Gastroesophageal sphincter (tissue), 4 donors: ENCODE results near the gene ZFP36. TPM values are rescaled to one million over a fixed set of nuclear protein-coding genes. Genes with fewer than 3 reads are reported as not detected.

Experiments
- ATAC-seq: fragments of 150-250 bp; one replicate; pipeline ENCODE4 v1.9.1; 2016; ENCODE audit warnings: mild to moderate bottlenecking, moderate library complexity
- H3K27ac ChIP-seq, 4 donors: fragments of 200-600 bp; sonication (generic) in 3 of 4; 1 replicate in 3 of 4; 2 replicates in 1 of 4; pipeline ENCODE4 v1.5.1; 2016 to 2019
- H3K27me3 ChIP-seq: fragments of 200-600 bp; sonication (generic); one replicate; pipeline ENCODE4 v1.5.1; 2019
- H3K36me3 ChIP-seq, 2 donors: fragments of 200-600 bp; sonication (generic); one replicate each; pipeline ENCODE4 v1.5.1; 2019; ENCODE audit warnings: control low read depth in 1 of 2
- H3K4me1 ChIP-seq, 3 donors: fragments of 200-600 bp; sonication (generic); 1 replicate in 2 of 3; 2 replicates in 1 of 3; pipeline ENCODE4 v1.5.1; 2016 to 2019; ENCODE audit warnings: control low read depth in 2 of 3
- H3K4me3 ChIP-seq, 2 donors: fragments of 200-600 bp; sonication (generic); one replicate each; pipeline ENCODE4 v1.5.1; 2019; ENCODE audit warnings: mild to moderate bottlenecking in 1 of 2, moderate library complexity in 1 of 2
- H3K9me3 ChIP-seq, 3 donors: fragments of 200-600 bp; sonication (generic); one replicate each; pipeline ENCODE4 v1.5.1; 2017 to 2019; ENCODE audit warnings: control low read depth in 2 of 3
- CTCF ChIP-seq, 4 experiments: fragments of 200-600 bp in 2 of 4; fragments of 450-650 bp in 2 of 4; sonication (generic) in 1 of 4; IDR thresholded peaks; one replicate each; pipeline ENCODE4 v1.5.1; 2017 to 2019; ENCODE audit warnings: antibody characterized with exemption in 4 of 4, mild to moderate bottlenecking in 2 of 4, moderate library complexity in 2 of 4
- EP300 ChIP-seq: sonication (generic); formaldehyde crosslinking; IDR thresholded peaks from one replicate; pipeline ENCODE4 v1.6.1; 2017; ENCODE audit warnings: antibody characterized with exemption, mild to moderate bottlenecking
- POLR2A ChIP-seq, 2 donors: fragments of 450-650 bp; IDR thresholded peaks; one replicate each; pipeline ENCODE4 v1.6.1; 2017; ENCODE audit warnings: antibody characterized with exemption in 2 of 2, mild to moderate bottlenecking in 2 of 2, moderate library complexity in 1 of 2
- POLR2AphosphoS5 ChIP-seq: sonication (generic); formaldehyde crosslinking; IDR thresholded peaks from one replicate; pipeline ENCODE4 v1.6.1; 2017; ENCODE audit warnings: antibody characterized with exemption
- WGBS, 2 donors: methylation state at CpG; one replicate each; pipeline ENCODE4 v1.1.5; 2018; ENCODE audit warnings: low coverage in 1 of 2; 5-methylcytosine and 5-hydroxymethylcytosine counted together
- total RNA-seq, 4 donors: library from RNA; depleted of rRNA; stranded (reverse); fragments of >200 nt; gene quantifications; one replicate each; pipeline ENCODE4 v1.1.0, GENCODE V29; 2016

ZFP36 gene
- total RNA-seq, 4 donors from 2014 or later: 78.6 to 276 (median 158) TPM

DNA sequence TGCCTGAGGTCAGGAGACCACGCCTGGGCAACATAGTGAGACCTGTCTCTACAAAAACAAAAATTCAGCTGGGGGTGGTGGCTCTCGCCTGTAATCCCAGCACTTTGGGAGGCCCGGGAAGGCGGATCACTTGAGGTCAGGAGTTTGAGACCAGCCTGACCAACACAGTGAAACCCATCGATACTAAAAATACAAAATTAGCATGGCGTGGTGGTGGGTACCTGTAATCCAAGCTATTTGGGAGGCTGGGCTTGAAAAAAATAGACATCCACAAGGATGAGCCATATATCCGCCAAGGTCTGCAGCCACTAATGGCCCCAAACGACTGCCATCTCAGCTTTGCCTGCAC, 26.0 kb downstream of the ZFP36 start:
- WGBS, 2 donors: 75 to 89% methylated on average over 2 to 7 of the region's 8 CpGs
- Histone ChIP-seq H3K27ac (no peak overlapping the region), H3K9me3 (no peaks in the 10 kb centered on the region), H3K36me3 (peaks cover 0 to 41% of the 10 kb centered on the region in 2 donors), H3K4me3 (no peak overlapping the region), H3K4me1 (peaks cover 7 to 63% (median 37%) of the 10 kb centered on the region in 3 donors), H3K27me3 (no peaks in the 10 kb centered on the region)
- TF ChIP-seq CTCF (IDR thresholded peaks at IDR 0.05) (no peak), POLR2A (IDR thresholded peaks at IDR 0.05) (no peak), POLR2AphosphoS5 (no peak), EP300 (no peak)
- no peak for ATAC-seq

- WGBS, 2 donors: 73% methylated on average over 3 of the region's 8 CpGs; no CpG with 5 or more reads in 1 of the 2 donors
- no peaks in the 10 kb centered on the region for H3K27me3 ChIP-seq
- H3K36me3 ChIP-seq: peaks cover 0 to 41% of the 10 kb centered on the region in 2 donors
- no peaks in the 10 kb centered on the region for H3K9me3 ChIP-seq
- ATAC-seq: no peak
- H3K4me3 ChIP-seq: no peak overlapping the region
- H3K27ac ChIP-seq: peak overlapping the region in 2 of 4 donors; percentile 91 to 92
- peaks cover 7 to 54% (median 28%) of the 10 kb centered on the region in 3 donors for H3K4me1 ChIP-seq
- TF ChIP-seq CTCF (IDR thresholded peaks at IDR 0.05) (no peak), POLR2A (IDR thresholded peaks at IDR 0.05) (no peak), POLR2AphosphoS5 (no peak), EP300 (no peak)
Observed at GRCh38 chr19:39433480-39434079, 26.9 kb downstream of the ZFP36 start.

- H3K4me1 ChIP-seq: peaks cover 4 to 45% (median 20%) of the 10 kb centered on the region in 3 donors
- no peaks in the 10 kb centered on the region for H3K27me3 ChIP-seq
- peak overlapping the region in 1 of 2 donors; percentile 80 for H3K4me3 ChIP-seq
- peak overlapping the region in 3 of 4 donors; percentile 25 to 92 (median 91) for H3K27ac ChIP-seq
- H3K9me3 ChIP-seq: no peaks in the 10 kb centered on the region
- TF ChIP-seq POLR2AphosphoS5: no peak
- TF ChIP-seq CTCF (IDR thresholded peaks at IDR 0.05): no peak
- TF ChIP-seq POLR2A (IDR thresholded peaks at IDR 0.05): no peak
- no peak for TF ChIP-seq EP300
- ATAC-seq: no peak
- 45 to 66% methylated on average over 9 to 10 of the region's 10 CpGs for WGBS, 2 donors
- H3K36me3 ChIP-seq: peaks cover 0 to 41% of the 10 kb centered on the region in 2 donors
Observed at GRCh38 chr19:39434123-39435076, 27.8 kb downstream of the ZFP36 start.

GRCh38 chr19:39435499-39436349, 29.1 kb downstream of the ZFP36 start, which contains the start of gene RPS16:
Gene RPS16, minus strand, starts transcription at chr19:39435949. Its CDS starts 54 bp downstream, at chr19:39435895.
- no peaks in the 10 kb centered on the region for H3K9me3 ChIP-seq
- peaks cover 0 to 41% of the 10 kb centered on the region in 2 donors for H3K36me3 ChIP-seq
- peak within 1 kb of the TSS; percentile 63 to 92 (median 90) for H3K27ac ChIP-seq
- TF ChIP-seq POLR2A (IDR thresholded peaks at IDR 0.05): peak; percentile 96 to 97
- TF ChIP-seq POLR2AphosphoS5: peak; percentile 100
- no peak for TF ChIP-seq EP300
- peak in 2 of 4 experiments; percentile 29 to 34 for TF ChIP-seq CTCF (IDR thresholded peaks at IDR 0.05)
- H3K27me3 ChIP-seq: no peaks in the 10 kb centered on the region
- H3K4me1 ChIP-seq: peaks cover 4 to 47% (median 18%) of the 10 kb centered on the region in 3 donors
- H3K4me3 ChIP-seq: peak within 1 kb of the TSS; percentile 51 to 80
- peak; percentile 98 for ATAC-seq
- WGBS, 2 donors: 0 to 1% methylated on average over 15 to 16 of the region's 61 CpGs
